Measurements from ENCODE around the gene L3HYPDH. TPM values are rescaled to one million over a fixed set of nuclear protein-coding genes. Genes with fewer than 3 reads are reported as not detected.

Gene L3HYPDH
- total RNA-seq, 3 donors from 2014 or later = 12.8 to 19.2 (median 16.1) TPM

- no peaks in the 10 kb centered on the region for H3K36me3 ChIP-seq (ENCODE audit: low read depth)
- peaks cover 9% of the 10 kb centered on the region for H3K4me1 ChIP-seq (ENCODE audit: low read depth)
- TF ChIP-seq CTCF (IDR thresholded peaks at IDR 0.05) = no peak
- H3K4me3 ChIP-seq = no peak overlapping the region
- no peak for DNase-seq
- ATAC-seq = no peak
- intact Hi-C loops (cut with DNase I, micrococcal nuclease) = no loop called here
- no peaks in the 10 kb centered on the region for H3K9me3 ChIP-seq
Observed at GRCh38 chr14:59480166-59480565, 4.0 kb downstream of the L3HYPDH start.

DNA sequence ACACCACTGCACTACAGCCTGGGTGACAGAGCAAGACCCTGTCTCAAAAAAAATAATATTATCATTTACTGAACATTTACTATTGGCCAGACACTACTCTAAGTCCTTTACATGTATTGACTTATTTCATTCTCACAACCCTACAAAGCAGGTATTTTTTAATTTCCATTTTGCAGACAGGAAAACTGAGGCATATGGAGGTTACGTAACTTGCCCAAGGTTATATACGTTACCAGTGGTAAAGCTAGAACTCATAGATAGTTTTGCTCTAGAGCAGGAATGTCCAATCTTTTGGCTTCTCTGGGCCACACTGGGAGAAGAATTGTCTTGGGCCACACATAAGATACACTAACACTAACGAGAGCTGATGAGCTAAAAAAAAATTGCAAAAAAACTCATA is 5.7 kb downstream of the L3HYPDH start:
- Histone ChIP-seq H3K4me3 (no peak overlapping the region), H3K36me3 (ENCODE audit: low read depth) (no peaks in the 10 kb centered on the region), H3K4me1 (ENCODE audit: low read depth) (peaks cover 9% of the 10 kb centered on the region), H3K9me3 (no peaks in the 10 kb centered on the region)
- ATAC-seq = no peak
- TF ChIP-seq CTCF (IDR thresholded peaks at IDR 0.05) = no peak
- no peak for DNase-seq
- intact Hi-C loops (cut with DNase I, micrococcal nuclease) = no loop called here

- intact Hi-C loops (cut with DNase I, micrococcal nuclease) = no loop called here
- Histone ChIP-seq H3K4me1 (ENCODE audit: low read depth) (no peaks in the 10 kb centered on the region), H3K36me3 (ENCODE audit: low read depth) (no peaks in the 10 kb centered on the region), H3K4me3 (no peak overlapping the region), H3K9me3 (no peaks in the 10 kb centered on the region)
- no peak for TF ChIP-seq CTCF (IDR thresholded peaks at IDR 0.05)
- DNase-seq = no peak
- no peak for ATAC-seq
Observed at GRCh38 chr14:59475709-59476108, 8.5 kb downstream of the L3HYPDH start.

DNA sequence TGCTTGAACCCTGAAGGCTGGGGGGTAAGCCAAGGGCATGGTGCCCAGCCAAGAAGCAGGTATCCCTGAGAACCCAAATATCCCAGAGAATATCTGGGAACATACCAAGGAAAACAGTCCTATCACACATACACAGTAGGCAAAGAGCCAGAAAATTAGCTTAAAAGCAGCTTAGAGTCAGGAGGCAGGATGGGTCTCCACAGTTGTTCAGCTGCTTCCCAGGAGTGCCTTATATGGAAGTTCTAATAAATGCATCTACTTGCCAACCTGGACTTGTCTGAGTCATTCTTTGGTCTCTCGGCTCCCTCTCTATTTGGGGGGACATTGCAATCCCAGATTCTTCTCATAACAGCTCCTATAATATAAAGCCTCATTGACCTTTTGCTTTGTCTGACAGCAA is 10.0 kb downstream of the L3HYPDH start:
- ATAC-seq (no peak), DNase-seq (no peak)
- Histone ChIP-seq H3K9me3 (no peaks in the 10 kb centered on the region), H3K36me3 (ENCODE audit: low read depth) (no peaks in the 10 kb centered on the region), H3K4me3 (no peak overlapping the region), H3K4me1 (ENCODE audit: low read depth) (no peaks in the 10 kb centered on the region)
- intact Hi-C loops (cut with DNase I, micrococcal nuclease) = no loop called here
- no peak for TF ChIP-seq CTCF (IDR thresholded peaks at IDR 0.05)

- DNase-seq (peak in 1 of 3 donors; percentile 61), ATAC-seq (peak; percentile 43)
- no peaks in the 10 kb centered on the region for H3K9me3 ChIP-seq
- intact Hi-C loops (cut with DNase I, micrococcal nuclease) = no loop called here
- TF ChIP-seq CTCF (IDR thresholded peaks at IDR 0.05) = no peak
- H3K4me3 ChIP-seq = peak within 1 kb of the TSS; percentile 7
- H3K36me3 ChIP-seq (ENCODE audit: low read depth) = no peaks in the 10 kb centered on the region
- peaks cover 8% of the 10 kb centered on the region for H3K4me1 ChIP-seq (ENCODE audit: low read depth)
Observed at GRCh38 chr14:59465316-59466135, 18.7 kb downstream of the L3HYPDH start, which contains the start of gene GPR135. TSS of gene GPR135 (minus strand) at chr14:59465380. CDS start at chr14:59465226, 154 bp downstream.
